ENCODE results near the gene IL15.
A peak's percentile ranks its signal among the peaks of the same experiment; 100 is the strongest.
"Not testable (repeated sequence)": the region's sequence is repeated elsewhere in the genome, so short reads cannot be mapped to it uniquely, and the experiment has no call there.

IL15 gene

GRCh38 chr4:141647966-141648365 lies 11.6 kb downstream of the IL15 start:
- no peak for DNase-seq (ENCODE audit: low read depth)

- peak; percentile 60 for DNase-seq (ENCODE audit: low read depth)
These were observed 15.9 kb downstream of the IL15 start for GRCh38 chr4:141652161-141652778.

- DNase-seq (ENCODE audit: low read depth) = no peak
These were observed 17.7 kb downstream of the IL15 start for GRCh38 chr4:141654098-141654497.

GRCh38 chr4:141656031-141656430 lies 19.6 kb downstream of the IL15 start:
- no peak for DNase-seq (ENCODE audit: low read depth)

GRCh38 chr4:141657550-141658250 lies 21.3 kb downstream of the IL15 start:
- no peak for DNase-seq (ENCODE audit: low read depth)

- DNase-seq (ENCODE audit: low read depth) = no peak
These were observed 21.9 kb downstream of the IL15 start for GRCh38 chr4:141658309-141658708.

- DNase-seq (ENCODE audit: low read depth) = no peak
These were observed 23.2 kb downstream of the IL15 start for GRCh38 chr4:141659539-141659938.

GRCh38 chr4:141660880-141661279 lies 24.5 kb downstream of the IL15 start:
- DNase-seq (ENCODE audit: low read depth) = no peak

- DNase-seq (ENCODE audit: low read depth) = no peak
These were observed 32.0 kb downstream of the IL15 start for GRCh38 chr4:141668200-141668910.

- no peak for DNase-seq (ENCODE audit: low read depth)
These were observed 33.1 kb downstream of the IL15 start for GRCh38 chr4:141669501-141669900.

- no peak for DNase-seq (ENCODE audit: low read depth)
These were observed 39.0 kb downstream of the IL15 start for GRCh38 chr4:141675384-141675783.

- no peak for DNase-seq (ENCODE audit: low read depth)
These were observed 39.8 kb downstream of the IL15 start for GRCh38 chr4:141676087-141676670.

- DNase-seq (ENCODE audit: low read depth) = no peak
These were observed 43.7 kb downstream of the IL15 start for GRCh38 chr4:141680060-141680459.

- no peak for DNase-seq (ENCODE audit: low read depth)
These were observed 48.4 kb downstream of the IL15 start for GRCh38 chr4:141684785-141685184.

- DNase-seq (ENCODE audit: low read depth) = no peak
These were observed 49.9 kb downstream of the IL15 start for GRCh38 chr4:141686146-141686775.

- DNase-seq (ENCODE audit: low read depth) = no peak
These were observed 50.5 kb downstream of the IL15 start for GRCh38 chr4:141686879-141687278.

- not testable (repeated sequence) for DNase-seq (ENCODE audit: low read depth)
These were observed 53.4 kb downstream of the IL15 start for GRCh38 chr4:141689726-141690296.

GRCh38 chr4:141691247-141691646 lies 54.9 kb downstream of the IL15 start:
- DNase-seq (ENCODE audit: low read depth) = not testable (repeated sequence)

- no peak for DNase-seq (ENCODE audit: low read depth)
These were observed 55.7 kb downstream of the IL15 start for GRCh38 chr4:141692081-141692480.

GRCh38 chr4:141697116-141697515 lies 60.7 kb downstream of the IL15 start:
- no peak for DNase-seq (ENCODE audit: low read depth)

- no peak for DNase-seq (ENCODE audit: low read depth)
These were observed 66.2 kb downstream of the IL15 start for GRCh38 chr4:141702472-141703182.
